ENCODE data around the gene EAPP. TPM values are rescaled to one million over a fixed set of nuclear protein-coding genes. Genes with fewer than 3 reads are reported as not detected.

Gene EAPP
- total and polyA plus RNA-seq, 2 of the 13 experiments (the other 11 are each of a cell fraction or from before 2014, with no cell fraction given) = 68.7 to 110 TPM

DNA sequence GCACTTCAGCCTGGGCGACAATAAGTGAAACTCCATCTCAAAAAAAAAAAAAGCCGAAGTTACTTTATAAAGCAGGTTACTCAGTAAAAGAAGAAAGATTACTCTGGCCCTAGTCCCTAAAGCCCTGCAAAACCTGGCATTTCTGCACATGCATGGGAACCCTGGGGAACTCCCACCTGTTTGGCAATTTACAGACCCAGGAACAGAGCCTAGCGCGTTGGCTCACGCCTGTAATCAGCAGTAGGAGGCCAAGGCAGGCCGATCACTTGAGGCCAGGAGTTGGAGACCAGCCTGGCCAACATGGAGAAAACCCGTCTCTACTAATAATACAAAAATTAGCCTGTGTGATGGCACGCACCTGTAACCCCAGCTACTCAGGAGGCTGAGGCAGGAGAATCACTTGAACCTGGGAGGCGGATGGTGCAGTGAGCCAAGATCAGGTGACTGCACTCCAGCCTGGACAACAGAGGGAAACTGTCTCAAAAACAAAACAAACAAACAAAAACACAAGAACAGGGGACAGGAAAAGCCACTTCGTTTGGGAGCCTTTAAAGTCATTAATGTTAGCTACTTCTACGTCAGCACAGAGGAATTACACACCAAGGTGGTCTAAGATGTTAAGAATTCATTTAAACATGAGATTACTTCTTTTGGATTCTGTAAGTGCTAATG, 43.4 kb downstream of the EAPP start (continued):
- 0 out of 2 replicates have a peak, but pooled peaks have one; percentile 3 for TF ChIP-seq ZUFSP (CRISPR knock-in tag; IDR thresholded peaks at IDR 0.05; ENCODE audit: borderline replicate concordance)
- TF ChIP-seq CBX2 (IDR thresholded peaks at IDR 0.05; ENCODE audit: low read depth, low read length) = 0 out of 2 replicates have a peak, but pooled peaks have one; percentile 12
- no peak for TF ChIP-seq CBX2 (CRISPR knock-in tag; IDR thresholded peaks at IDR 0.05; ENCODE audit: low read depth)
- TF ChIP-seq, protein P1, sequence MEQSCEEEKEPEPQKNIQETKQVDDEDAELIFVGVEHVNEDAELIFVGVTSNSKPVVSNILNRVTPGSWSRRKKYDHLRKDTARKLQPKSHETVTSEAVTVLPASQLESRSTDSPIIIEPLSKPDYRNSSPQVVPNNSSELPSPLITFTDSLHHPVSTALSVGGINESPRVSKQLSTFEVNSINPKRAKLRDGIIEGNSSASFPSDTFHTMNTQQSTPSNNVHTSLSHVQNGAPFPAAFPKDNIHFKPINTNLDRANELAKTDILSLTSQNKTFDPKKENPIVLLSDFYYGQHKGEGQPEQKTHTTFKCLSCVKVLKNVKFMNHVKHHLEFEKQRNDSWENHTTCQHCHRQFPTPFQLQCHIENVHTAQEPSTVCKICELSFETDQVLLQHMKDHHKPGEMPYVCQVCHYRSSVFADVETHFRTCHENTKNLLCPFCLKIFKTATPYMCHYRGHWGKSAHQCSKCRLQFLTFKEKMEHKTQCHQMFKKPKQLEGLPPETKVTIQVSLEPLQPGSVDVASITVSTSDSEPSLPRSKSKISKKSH (CRISPR knock-in tag; IDR thresholded peaks at IDR 0.05; ENCODE audit: borderline replicate concordance) = 0 out of 2 replicates have a peak, but pooled peaks have one; percentile 50
- TF ChIP-seq, protein P2, sequence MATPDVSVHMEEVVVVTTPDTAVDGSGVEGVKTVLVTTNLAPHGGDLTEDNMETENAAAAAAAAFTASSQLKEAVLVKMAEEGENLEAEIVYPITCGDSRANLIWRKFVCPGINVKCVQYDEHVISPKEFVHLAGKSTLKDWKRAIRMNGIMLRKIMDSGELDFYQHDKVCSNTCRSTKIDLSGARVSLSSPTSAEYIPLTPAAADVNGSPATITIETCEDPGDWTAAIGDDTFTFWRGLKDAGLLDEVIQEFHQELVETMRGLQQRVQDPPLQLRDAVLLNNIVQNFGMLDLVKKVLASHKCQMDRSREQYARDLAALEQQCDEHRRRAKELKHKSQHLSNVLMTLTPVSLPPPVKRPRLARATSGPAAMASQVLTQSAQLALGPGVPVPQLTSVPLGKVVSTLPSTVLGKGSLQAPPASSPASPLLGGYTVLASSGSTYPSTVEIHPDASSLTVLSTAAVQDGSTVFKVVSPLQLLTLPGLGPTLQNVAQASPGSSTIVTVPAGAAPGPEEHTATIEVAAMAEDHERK (CRISPR knock-in tag; IDR thresholded peaks at IDR 0.05; ENCODE audit: low read depth) = no peak
- no peak for TF ChIP-seq ISL2 (CRISPR knock-in tag; IDR thresholded peaks at IDR 0.05)
- 0 out of 2 replicates have a peak, but pooled peaks have one; percentile 12 for TF ChIP-seq ZBTB46 (CRISPR knock-in tag; IDR thresholded peaks at IDR 0.05; ENCODE audit: borderline replicate concordance)
- TF ChIP-seq ZXDC (CRISPR knock-in tag; IDR thresholded peaks at IDR 0.05) = 0 out of 2 replicates have a peak, but pooled peaks have one; percentile 8
- no peak for TF ChIP-seq THYN1 (CRISPR knock-in tag; IDR thresholded peaks at IDR 0.05; ENCODE audit: borderline replicate concordance, low read depth)
- TF ChIP-seq ZBTB7B (CRISPR knock-in tag; IDR thresholded peaks at IDR 0.05) = 0 out of 2 replicates have a peak, but pooled peaks have one; percentile 14
- peak; percentile 76; the same call in 1 of the 2 replicates for TF ChIP-seq ZFP82 (CRISPR knock-in tag; IDR thresholded peaks at IDR 0.05; ENCODE audit: borderline replicate concordance)
- TF ChIP-seq, protein P3, sequence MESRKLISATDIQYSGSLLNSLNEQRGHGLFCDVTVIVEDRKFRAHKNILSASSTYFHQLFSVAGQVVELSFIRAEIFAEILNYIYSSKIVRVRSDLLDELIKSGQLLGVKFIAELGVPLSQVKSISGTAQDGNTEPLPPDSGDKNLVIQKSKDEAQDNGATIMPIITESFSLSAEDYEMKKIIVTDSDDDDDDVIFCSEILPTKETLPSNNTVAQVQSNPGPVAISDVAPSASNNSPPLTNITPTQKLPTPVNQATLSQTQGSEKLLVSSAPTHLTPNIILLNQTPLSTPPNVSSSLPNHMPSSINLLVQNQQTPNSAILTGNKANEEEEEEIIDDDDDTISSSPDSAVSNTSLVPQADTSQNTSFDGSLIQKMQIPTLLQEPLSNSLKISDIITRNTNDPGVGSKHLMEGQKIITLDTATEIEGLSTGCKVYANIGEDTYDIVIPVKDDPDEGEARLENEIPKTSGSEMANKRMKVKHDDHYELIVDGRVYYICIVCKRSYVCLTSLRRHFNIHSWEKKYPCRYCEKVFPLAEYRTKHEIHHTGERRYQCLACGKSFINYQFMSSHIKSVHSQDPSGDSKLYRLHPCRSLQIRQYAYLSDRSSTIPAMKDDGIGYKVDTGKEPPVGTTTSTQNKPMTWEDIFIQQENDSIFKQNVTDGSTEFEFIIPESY (CRISPR knock-in tag; IDR thresholded peaks at IDR 0.05) = peak; percentile 91
- 0 out of 2 replicates have a peak, but pooled peaks have one; percentile 41 for TF ChIP-seq ZNF589 (CRISPR knock-in tag; conservative IDR thresholded peaks at IDR 0.05)
